VCaP (cell line): Measurements from ENCODE around the gene CEMIP.
A peak's percentile ranks its signal among the peaks of the same experiment; 100 is the strongest.

Experiments
- H3K27ac ChIP-seq: fragments of 450-650 bp; 2 replicates; pipeline ENCODE4 v1.5.1; 2017
- TF ChIP-seq, protein P1 (sequence below): fragments of 450-650 bp; conservative IDR thresholded peaks from 2 replicates; pipeline ENCODE4 v1.5.1; 2017; ENCODE audit warnings: mild to moderate bottlenecking, moderate library complexity

The CEMIP gene

DNA sequence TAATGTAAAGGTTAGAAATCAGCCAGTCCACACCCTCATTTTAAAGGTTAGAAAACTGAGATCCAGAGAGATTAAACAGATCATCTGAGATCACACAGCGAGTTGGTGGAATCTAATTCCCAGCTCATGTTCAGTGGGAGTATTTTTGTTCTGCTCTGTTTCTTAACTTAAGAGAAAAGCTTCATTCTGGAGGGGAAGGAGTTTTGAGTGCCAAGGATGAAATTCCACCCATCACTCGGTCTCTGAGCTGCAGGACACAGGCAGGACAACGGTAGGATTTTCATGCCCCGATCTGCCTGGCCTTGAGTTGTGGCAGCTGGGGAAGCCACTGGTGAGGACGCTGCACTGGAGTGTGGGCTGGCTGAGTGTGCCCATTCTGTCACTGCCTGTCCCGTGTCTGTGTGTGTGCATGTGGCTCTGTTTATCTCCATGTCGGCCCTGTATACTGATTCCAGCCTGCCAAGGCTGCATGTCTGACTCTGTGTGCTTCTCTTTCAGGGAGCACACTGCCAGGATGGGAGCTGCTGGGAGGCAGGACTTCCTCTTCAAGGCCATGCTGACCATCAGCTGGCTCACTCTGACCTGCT lies 94.3 kb downstream of the CEMIP start:
- H3K27ac ChIP-seq, result no peak overlapping the region
- TF ChIP-seq, protein P1, sequence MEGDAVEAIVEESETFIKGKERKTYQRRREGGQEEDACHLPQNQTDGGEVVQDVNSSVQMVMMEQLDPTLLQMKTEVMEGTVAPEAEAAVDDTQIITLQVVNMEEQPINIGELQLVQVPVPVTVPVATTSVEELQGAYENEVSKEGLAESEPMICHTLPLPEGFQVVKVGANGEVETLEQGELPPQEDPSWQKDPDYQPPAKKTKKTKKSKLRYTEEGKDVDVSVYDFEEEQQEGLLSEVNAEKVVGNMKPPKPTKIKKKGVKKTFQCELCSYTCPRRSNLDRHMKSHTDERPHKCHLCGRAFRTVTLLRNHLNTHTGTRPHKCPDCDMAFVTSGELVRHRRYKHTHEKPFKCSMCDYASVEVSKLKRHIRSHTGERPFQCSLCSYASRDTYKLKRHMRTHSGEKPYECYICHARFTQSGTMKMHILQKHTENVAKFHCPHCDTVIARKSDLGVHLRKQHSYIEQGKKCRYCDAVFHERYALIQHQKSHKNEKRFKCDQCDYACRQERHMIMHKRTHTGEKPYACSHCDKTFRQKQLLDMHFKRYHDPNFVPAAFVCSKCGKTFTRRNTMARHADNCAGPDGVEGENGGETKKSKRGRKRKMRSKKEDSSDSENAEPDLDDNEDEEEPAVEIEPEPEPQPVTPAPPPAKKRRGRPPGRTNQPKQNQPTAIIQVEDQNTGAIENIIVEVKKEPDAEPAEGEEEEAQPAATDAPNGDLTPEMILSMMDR, result no peak

DNA sequence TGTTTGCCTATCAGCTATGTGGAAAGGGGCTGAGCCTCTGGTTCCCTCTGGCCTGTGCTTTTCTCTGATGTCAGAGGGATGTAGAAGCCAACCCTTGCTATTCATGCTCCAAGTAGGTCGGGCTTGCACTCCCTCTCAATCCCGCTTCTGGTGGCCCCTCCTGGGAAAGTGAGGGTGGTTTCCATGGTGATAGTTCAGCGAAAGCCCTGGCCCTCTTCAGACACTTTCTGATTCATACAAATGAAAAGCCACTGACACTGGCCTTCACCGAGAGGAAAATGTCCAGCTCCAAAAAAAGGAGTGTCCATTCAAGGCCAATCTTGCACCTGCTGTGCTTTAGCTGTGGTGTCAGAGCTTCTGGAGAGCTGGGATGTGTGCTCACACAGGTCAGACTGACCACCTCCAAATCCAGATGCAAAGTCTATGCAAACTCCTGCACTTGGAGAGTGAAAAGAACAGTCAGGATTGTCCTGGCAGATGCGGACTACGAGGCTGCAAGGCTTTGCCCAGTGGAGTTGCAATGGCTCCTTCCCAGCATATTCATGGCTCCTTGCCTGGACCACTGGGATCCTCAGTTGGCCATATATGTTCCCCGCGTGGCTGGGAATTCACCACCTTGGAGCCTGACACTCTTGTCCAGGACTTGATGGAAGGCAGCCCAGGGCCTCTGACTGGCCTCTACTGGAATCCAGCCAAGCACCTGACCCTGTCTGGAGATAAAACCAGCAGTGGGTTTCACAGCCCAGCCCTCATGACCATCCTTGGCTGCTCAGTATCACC lies 96.6 kb downstream of the CEMIP start:
- TF ChIP-seq, protein P1, result no peak

DNA sequence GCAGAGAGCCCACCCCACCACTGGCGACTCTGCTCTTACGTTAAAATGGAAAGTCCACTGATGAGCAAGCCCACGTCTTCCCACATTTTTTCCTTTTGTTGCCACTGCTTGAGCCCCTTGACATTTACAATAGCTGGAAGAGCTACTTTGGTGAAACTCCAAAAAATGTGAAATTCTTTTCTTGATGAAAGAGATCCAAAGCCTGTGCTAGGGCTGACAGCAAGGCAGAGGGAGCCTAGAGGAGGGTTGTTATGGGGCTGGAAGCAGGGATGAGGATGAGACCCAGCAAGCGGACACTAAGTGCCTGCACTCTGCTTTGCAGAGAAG lies 97.1 kb downstream of the CEMIP start:
- no peak overlapping the region for H3K27ac ChIP-seq
- TF ChIP-seq, protein P1, result no peak

More for the DNA sequence above, 96.6 kb downstream of the CEMIP start:
- H3K27ac ChIP-seq, result no peak overlapping the region

DNA sequence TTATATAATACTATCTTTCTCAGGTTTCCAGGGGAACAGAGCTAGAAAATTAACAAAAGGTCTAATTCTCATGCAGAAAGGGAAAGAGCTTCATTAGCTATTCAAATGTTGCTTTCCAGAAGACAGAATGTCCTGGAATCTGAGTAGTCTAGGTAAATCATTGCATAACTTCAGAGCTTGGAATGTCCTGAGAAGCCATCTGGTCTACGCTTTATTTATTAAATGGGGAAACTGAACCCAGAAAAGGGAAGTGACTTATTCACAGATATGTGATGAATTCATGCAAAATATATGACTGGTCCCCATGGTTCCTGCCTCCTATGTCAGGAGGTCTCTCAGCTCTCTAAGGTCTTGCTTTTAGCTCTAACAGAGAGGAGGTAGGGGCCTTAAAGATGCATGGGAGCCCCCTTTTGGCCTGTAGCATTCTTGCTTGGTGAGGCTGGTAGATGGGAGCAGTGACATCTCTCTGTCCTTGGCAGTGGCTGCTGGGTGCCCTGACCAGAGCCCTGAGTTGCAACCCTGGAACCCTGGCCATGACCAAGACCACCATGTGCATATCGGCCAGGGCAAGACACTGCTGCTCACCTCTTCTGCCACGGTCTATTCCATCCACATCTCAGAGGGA lies 99.2 kb downstream of the CEMIP start:
- H3K27ac ChIP-seq, result peak overlapping the region; percentile 15; the same call in 1 of the 2 replicates
- TF ChIP-seq, protein P1, result no peak

DNA sequence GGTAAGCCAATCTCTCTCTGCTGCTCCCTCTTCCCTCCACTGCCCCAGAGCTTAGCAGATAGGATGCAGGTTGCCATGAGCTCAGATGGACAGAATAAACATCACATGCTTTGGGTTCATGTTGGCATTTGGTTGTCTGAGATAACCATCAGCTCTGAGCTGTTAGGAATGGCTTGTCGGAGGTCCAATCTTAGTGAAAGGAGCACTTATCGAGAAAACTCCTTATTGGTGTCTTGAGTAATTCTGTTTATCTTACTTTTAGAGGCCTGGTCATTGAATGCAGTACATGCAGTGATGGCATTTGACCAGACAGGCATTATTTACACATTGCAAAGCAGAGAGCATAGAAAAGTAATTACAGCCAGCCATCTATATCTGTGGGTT lies 99.7 kb downstream of the CEMIP start:
- peak overlapping the region; percentile 15; the same call in 1 of the 2 replicates for H3K27ac ChIP-seq
- TF ChIP-seq, protein P1, result no peak

DNA sequence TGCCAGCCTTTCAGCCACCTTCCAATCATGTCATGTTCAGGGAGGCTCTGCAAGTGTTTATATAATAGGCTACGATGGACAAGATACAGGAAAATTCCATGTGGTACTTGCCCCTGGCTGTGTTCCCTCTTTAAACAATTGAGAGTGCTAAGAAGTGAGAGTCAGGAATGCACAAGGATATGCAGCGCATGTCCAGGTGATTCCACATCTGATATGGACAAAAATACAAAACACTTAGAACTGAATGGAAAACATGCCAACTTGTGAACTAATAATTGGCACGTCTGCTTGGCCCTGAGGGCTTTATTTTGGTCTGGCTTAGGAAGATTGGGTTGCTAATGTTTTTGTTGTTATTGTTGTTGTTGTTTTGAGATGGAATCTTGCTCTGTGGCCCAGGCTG lies 100.9 kb downstream of the CEMIP start:
- no peak overlapping the region; the same call in 1 of the 2 replicates for H3K27ac ChIP-seq
- TF ChIP-seq, protein P1, result no peak

DNA sequence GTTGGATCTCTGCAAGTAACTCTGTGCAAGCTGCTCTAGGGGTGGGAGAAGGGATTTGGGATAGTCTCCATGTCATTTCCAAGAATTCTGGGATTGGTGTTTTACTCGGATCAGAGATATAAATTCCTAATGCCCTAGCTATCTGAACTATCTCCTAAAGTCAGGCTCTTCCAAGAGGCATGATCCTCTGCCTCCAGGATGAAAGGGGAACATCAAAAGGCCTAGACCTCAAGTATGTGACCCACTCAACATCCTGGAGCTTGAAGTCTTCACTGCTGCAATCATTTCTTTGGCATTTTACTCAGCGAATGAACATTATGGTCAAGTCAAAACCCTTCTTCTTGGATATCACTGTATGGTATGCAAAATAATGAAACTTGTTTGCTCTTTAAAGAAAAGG lies 104.5 kb downstream of the CEMIP start:
- TF ChIP-seq, protein P1, result no peak
- no peak overlapping the region for H3K27ac ChIP-seq
